SK-MEL-5 (cell line): Measurements from ENCODE around the gene A3GALT2. TPM values are rescaled to one million over a fixed set of nuclear protein-coding genes. Genes with fewer than 3 reads are reported as not detected.

Experiments used
- DNase-seq: peaks from one replicate; pipeline ENCODE4 v3.0.0-alpha.2; 2016; ENCODE audit warnings: low read depth, low spot score
- in situ Hi-C: cut with HindIII; loops from 2 replicates; pipeline ENCODE4 v1.10.0; 2016; ENCODE audit warnings: low sequenced_read_pairs, high pct_unique_total_duplicates, low pct_unique_long_range_greater_than_20kb
- polyA plus RNA-seq, 2 experiments: library from polyadenylated mRNA; depleted of rRNA; stranded (reverse); fragments of >200 nt; gene quantifications; 2 replicates each; pipeline ENCODE4 v1.2.3, GENCODE V29; 2015
- total RNA-seq: library from RNA; depleted of rRNA; stranded (reverse); fragments of >200 nt; shearing (Covaris generic); gene quantifications from 2 replicates; pipeline ENCODE4 v1.2.3, GENCODE V29; 2014; rRNA removed

The A3GALT2 gene
- not detected in 2 replicates for total RNA-seq
- polyA plus RNA-seq (2015; cell fraction: cytosol; rRNA removed): not detected in 2 replicates
- polyA plus RNA-seq (2015; cell fraction: nucleus; rRNA removed): not detected in 2 replicates

- DNase-seq: no peak
Observed at GRCh38 chr1:33320619-33321165, at the start of gene A3GALT2. Gene A3GALT2, minus strand, starts transcription at chr1:33321098. Its CDS starts 0 bp downstream, at chr1:33321098.

GRCh38 chr1:33370301-33370700 is 49.4 kb upstream of the A3GALT2 start:
- no peak for DNase-seq

More at GRCh38 chr1:33320619-33321165, at the start of gene A3GALT2:
- in situ Hi-C loops: no loop called here

GRCh38 chr1:33369764-33370163 is 48.9 kb upstream of the A3GALT2 start:
- in situ Hi-C loops: no loop called here
- DNase-seq: no peak

More at GRCh38 chr1:33370301-33370700, 49.4 kb upstream of the A3GALT2 start:
- in situ Hi-C loops: no loop called here

GRCh38 chr1:33369081-33369480 is 48.2 kb upstream of the A3GALT2 start:
- no peak for DNase-seq
- in situ Hi-C loops: no loop called here

- in situ Hi-C loops: no loop called here
- no peak for DNase-seq
Observed at GRCh38 chr1:33368431-33368830, 47.5 kb upstream of the A3GALT2 start.

- in situ Hi-C loops: no loop called here
- peak; percentile 79 for DNase-seq
Observed at GRCh38 chr1:33367485-33368405, 46.8 kb upstream of the A3GALT2 start.

- in situ Hi-C loops: no loop called here
- no peak for DNase-seq
Observed at GRCh38 chr1:33366762-33367484, 46.0 kb upstream of the A3GALT2 start.

GRCh38 chr1:33365560-33365997 is 44.7 kb upstream of the A3GALT2 start:
- in situ Hi-C loops: no loop called here
- no peak for DNase-seq

- DNase-seq: no peak
- in situ Hi-C loops: no loop called here
Observed at GRCh38 chr1:33364565-33364918, 43.6 kb upstream of the A3GALT2 start.

GRCh38 chr1:33363470-33363861 is 42.6 kb upstream of the A3GALT2 start:
- in situ Hi-C loops: no loop called here
- peak; percentile 43 for DNase-seq

- in situ Hi-C loops: no loop called here
- DNase-seq: no peak
Observed at GRCh38 chr1:33363021-33363420, 42.1 kb upstream of the A3GALT2 start.

- in situ Hi-C loops: no loop called here
- DNase-seq: peak; percentile 40
Observed at GRCh38 chr1:33361532-33362235, 40.8 kb upstream of the A3GALT2 start.

GRCh38 chr1:33360367-33360766 is 39.5 kb upstream of the A3GALT2 start:
- DNase-seq: no peak
- in situ Hi-C loops: no loop called here

- in situ Hi-C loops: no loop called here
- DNase-seq: no peak
Observed at GRCh38 chr1:33359931-33360330, 39.0 kb upstream of the A3GALT2 start.

- DNase-seq: no peak
- in situ Hi-C loops: no loop called here
Observed at GRCh38 chr1:33358795-33359503, 38.1 kb upstream of the A3GALT2 start.

GRCh38 chr1:33358114-33358794 is 37.4 kb upstream of the A3GALT2 start:
- DNase-seq: no peak
- in situ Hi-C loops: no loop called here
